Stimulated activated CD4-positive, alpha-beta T cell treated with anti-CD3 and anti-CD28 coated beads, TNF-alpha, amount 100 ng/mL, for 48 hours (primary cell): ENCODE measurements around the gene PDE1C.
"Not testable (repeated sequence)": the region's sequence is repeated elsewhere in the genome, so short reads cannot be mapped to it uniquely, and the experiment has no call there.

Experiments
- DNase-seq, 3 donors: peaks; one replicate each; pipeline ENCODE4 v3.0.0-alpha.2; 2020; ENCODE audit warnings: low read depth in 3 of 3

Gene PDE1C

GRCh38 chr7:31850066-31850465 is 220.1 kb downstream of the PDE1C start:
- DNase-seq: no peak

DNA sequence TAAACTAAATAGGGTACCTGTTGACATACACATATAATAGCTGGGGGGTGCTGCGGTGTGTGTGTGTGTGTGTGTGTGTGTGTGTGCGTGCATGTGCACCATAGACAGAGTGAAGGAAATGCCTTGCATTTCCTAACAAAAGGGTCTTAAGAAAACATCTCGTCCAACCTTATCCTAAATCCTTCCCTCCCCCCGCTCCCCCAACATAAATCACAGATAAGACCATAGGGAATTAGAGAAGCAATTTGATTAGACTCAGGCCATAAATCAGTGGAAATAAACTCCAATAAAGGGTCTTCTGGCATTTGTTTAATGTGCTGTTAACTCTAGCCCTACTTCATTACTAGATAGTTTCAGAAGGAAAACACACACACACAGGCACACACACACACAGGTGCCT is 234.7 kb downstream of the PDE1C start:
- no peak for DNase-seq

DNA sequence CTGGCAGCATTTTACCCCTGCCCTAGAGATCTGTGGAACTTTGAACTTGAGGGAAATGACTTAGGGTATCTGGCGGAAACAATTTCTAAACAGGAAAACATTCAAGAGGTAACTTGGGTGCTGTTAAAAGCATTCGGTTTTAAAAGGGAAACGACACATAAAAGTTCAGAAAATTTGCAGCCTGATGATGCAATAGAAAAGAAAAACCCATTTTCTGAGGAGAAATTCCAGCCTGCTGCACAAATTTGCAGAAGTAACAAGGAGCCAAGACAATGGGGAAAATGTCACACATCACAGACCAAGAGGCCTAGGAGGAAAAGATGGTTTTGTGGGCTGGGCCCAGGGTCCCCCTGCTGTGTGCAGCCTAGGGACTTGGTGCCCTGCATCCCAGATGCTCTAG is 236.6 kb downstream of the PDE1C start:
- not testable (repeated sequence) for DNase-seq

DNA sequence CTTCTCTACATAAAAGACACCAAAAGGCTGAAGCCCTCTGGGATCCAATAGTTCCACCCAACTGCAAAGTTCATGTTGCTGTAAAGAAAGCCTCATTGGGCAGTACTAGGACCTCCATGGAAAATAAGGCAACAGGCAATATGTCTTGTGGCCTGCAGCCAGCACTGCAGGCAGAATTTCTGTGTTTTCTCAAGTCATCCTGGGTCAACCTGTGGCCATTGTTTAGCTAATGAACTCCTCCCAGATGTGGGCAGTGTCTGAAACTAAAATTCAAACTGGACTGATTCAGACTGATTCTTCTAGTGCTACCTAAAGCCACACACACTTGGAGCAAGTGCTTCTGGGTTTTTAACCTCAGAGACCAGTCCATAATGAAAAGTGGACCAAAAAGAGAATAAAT is 241.7 kb downstream of the PDE1C start:
- no peak for DNase-seq

DNA sequence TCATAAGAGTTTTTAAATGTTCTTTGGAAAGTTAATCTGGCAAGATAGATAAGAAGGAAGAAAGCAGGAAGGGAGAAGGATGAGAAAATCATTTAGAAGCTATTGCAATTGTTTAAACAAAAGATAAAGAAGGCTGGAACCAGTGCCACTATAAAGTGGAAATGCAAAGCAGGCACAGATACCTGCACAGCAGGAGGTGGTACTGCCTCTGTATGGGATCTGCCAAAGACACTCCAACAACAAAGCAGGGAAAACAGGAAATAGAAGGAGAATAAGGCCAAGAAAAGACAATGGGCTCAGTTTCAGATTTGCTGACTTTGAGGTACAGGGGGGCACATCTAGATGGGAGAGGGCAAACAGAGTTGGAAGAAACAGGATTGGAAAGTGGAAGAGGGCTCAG is 244.6 kb downstream of the PDE1C start:
- DNase-seq: no peak

DNA sequence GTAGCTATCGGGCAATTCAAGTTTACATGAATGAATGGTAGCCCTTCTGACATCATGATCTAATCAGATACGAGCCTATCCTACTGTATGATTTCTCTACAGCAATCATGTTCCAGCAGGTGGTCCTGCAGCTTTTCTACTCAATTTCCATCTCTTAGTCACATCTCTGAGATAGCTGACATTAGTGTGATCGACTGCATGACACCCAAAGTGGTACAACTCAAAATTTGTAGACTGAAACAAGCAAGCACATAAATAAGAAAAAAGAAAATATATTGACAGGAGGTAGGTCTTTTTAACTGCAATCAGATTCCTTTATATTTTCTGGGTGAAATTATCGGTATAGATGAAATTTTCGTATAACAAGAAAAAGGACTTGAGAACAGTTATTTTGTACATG is 251.2 kb downstream of the PDE1C start:
- no peak for DNase-seq

- DNase-seq: no peak
Measured at GRCh38 chr7:31816810-31817209, 253.4 kb downstream of the PDE1C start.

- DNase-seq: no peak
Measured at GRCh38 chr7:31815796-31816195, 254.4 kb downstream of the PDE1C start.

DNA sequence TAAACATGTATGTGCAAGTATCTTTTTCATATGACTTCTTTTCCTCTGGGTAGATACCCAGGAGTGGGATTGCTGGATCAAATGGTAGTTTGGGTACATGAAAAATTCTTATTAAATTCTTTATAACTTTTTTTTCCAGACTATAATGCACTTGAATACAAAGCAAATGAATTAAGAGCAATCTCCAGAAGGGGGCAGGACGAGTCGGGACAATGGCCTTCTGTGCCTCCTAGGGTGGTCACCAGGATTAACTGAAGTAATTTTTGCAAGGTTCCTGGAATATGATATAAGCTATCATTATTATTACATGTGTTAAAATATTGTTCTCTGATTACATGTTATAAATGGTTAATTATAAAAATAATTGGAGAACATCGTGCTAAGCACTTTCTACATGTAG is 256.0 kb downstream of the PDE1C start:
- no peak for DNase-seq

GRCh38 chr7:31811650-31812461 is 258.4 kb downstream of the PDE1C start:
- no peak for DNase-seq

GRCh38 chr7:31805209-31805818 is 264.9 kb downstream of the PDE1C start:
- DNase-seq: no peak

GRCh38 chr7:31796375-31796774 is 273.8 kb downstream of the PDE1C start:
- no peak for DNase-seq

GRCh38 chr7:31794851-31795344 is 275.3 kb downstream of the PDE1C start:
- no peak for DNase-seq

DNA sequence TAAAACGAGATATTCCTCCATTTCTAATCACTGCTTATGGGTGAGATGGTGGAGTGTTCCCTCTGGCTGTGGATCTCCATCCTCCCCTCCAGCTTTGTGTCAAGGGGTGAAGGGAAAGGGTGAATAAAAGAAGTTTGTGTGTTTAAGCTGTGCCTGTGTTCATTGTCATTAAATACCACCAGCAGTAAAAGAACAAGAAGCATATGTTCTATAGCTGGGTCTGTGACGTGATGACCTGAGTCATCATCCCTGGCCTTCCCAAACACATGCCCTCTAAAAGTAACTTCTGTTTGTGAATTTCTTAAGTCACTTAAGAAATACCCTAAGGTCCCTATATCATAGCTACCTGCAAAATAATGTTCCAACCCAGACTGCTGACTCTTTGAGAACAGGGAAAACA is 278.3 kb downstream of the PDE1C start:
- DNase-seq: no peak

- DNase-seq: no peak
Measured at GRCh38 chr7:31788883-31789680, 281.1 kb downstream of the PDE1C start.

DNA sequence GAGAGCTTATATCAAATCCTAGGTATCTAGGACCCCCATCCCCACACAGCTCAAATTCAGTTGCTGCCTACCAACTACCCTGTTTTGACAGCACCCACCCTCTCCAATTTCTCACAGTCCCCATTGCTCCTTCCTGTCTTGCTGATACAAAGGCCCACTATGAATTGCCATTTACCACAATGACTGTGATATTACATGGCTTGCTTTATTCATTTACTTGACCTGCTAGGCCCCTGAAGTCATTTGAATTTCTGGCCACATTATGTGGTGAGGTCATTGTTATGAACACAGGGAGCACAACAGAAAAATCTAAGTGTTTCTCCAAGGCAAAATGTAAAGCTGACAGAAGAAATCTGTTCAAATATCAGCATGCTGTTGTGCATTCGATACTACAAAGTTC is 281.8 kb downstream of the PDE1C start:
- no peak for DNase-seq

GRCh38 chr7:31786326-31786725 is 283.9 kb downstream of the PDE1C start:
- no peak for DNase-seq

DNA sequence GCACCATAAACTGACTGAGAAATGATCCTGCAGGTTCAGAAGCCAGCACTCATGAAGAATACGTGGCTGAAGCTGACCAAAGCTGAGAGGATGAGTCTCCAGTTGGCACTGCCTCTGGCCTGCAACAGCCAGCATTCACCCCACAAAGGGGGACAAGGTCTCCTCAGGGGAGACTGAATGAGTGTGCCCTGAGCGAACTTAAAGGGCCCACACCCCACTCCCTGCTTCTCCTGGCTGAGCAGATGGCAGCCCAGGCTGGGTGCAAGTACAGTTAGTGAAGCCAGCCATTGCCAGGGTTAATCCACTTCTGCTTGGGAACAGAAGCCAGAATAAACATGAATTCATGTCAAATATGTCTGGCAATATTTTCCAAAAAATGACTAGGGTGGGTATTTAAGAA is 285.1 kb downstream of the PDE1C start:
- DNase-seq: no peak

DNA sequence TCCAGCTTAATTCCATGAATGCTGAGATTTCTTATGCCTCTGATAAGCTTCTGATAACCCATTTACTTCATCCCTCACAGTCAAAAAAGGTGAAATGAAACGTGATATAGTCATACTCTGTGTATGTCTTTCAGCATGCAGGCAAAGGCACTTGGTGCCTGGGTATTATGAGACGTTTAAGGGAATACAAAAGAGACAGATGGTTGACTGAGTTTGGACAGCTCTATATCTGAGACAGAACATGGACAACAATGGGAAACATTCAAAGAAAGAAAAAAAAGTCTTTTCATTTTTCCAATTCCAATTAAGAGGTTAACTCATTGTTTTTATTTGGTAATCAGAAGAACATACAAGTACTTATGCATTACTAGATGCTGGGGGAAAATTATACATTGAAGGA is 287.0 kb downstream of the PDE1C start:
- DNase-seq: no peak

GRCh38 chr7:31782411-31782991 is 287.7 kb downstream of the PDE1C start:
- DNase-seq: no peak

DNA sequence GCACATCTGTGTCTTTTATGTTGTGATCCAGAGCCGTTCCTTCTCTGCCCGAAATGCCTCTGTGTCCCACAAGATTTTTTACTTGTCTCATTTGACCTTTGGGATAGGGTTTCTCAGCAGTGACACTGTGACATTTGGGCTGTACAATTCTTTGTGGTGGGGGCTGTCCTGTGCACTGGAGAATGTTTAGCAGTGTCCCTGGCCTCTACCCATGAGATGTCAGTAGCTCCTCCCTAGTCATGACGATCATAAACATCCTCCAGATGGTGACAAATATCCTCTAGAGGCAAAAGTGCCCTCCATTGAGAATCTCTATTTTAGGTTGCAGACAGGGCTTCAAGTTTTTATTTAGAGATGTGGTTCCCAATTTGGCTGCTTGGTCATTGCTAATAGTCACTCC is 291.9 kb downstream of the PDE1C start:
- no peak for DNase-seq

GRCh38 chr7:31776616-31777015 is 293.6 kb downstream of the PDE1C start:
- DNase-seq: no peak
